Endothelial cell of umbilical vein (primary cell): ENCODE results near the gene PGAM4. TPM values are rescaled to one million over a fixed set of nuclear protein-coding genes. Genes with fewer than 3 reads are reported as not detected.

ENCODE experiments used
- BruUV-seq: library from RNA; stranded (reverse); fragments of 400-500 nt; replicated peaks from 2 replicates; lab custom pipeline; 2021; lab: Mats Ljungman, UMichigan
- CTCF ChIA-PET: fragments of 300-600, 350-600 bp; sonication (Branson Sonifier 250); formaldehyde crosslinking; loops from one replicate; lab custom pipeline; 2021; ENCODE audit warnings: antibody characterized with exemption, inconsistent platforms; lab: Charles Lee
- POLR2A ChIA-PET: fragments of 300-600, 350-600 bp; sonication (Branson Sonifier 250); formaldehyde crosslinking; loops from one replicate; lab custom pipeline; 2021; ENCODE audit warnings: antibody characterized with exemption, inconsistent platforms; lab: Charles Lee
- DNase-seq: peaks from one replicate; pipeline ENCODE4 v3.0.0-alpha.2; 2011; ENCODE audit warnings: low read depth, low spot score
- FAIRE-seq: peaks from 2 replicates; lab custom pipeline; 2011; peaks lifted over from hg19 to GRCh38; lab: Jason Lieb, UNC
- H2AFZ ChIP-seq: 2 replicates; pipeline ENCODE4 v1.6.0; 2012; ENCODE audit warnings: low read depth, low read length, control low read depth, inconsistent platforms
- H3K27ac ChIP-seq: 2 replicates; pipeline ENCODE4 v1.5.1; 2011; ENCODE audit warnings: low read depth, mild to moderate bottlenecking, control low read depth, low read length, moderate library complexity; ENCODE audit not compliant: insufficient read depth
- H3K27me3 ChIP-seq, 2 experiments: 2 replicates each; pipeline versions ENCODE4 v1.6.0 to v1.6.1; 2011; ENCODE audit warnings: low read length in 2 of 2, mixed read lengths in 1 of 2; ENCODE audit not compliant: control insufficient read depth in 2 of 2, insufficient read depth in 2 of 2
- H3K36me3 ChIP-seq, 2 experiments: 2 replicates in 1 of 2; 3 replicates in 1 of 2; pipeline ENCODE4 v1.5.1; 2011; ENCODE audit warnings: low read length in 2 of 2, mild to moderate bottlenecking in 1 of 2, moderate library complexity in 1 of 2; ENCODE audit not compliant: control insufficient read depth in 2 of 2, insufficient read depth in 2 of 2; ENCODE audit errors: extremely low read depth in 1 of 2
- H3K4me1 ChIP-seq: 3 replicates; pipeline ENCODE4 v1.5.1; 2011; ENCODE audit warnings: mild to moderate bottlenecking, low read length; ENCODE audit not compliant: control insufficient read depth, insufficient read depth; ENCODE audit errors: extremely low read depth
- H3K4me2 ChIP-seq: 2 replicates; pipeline ENCODE4 v1.6.1; 2011; ENCODE audit warnings: low read length, control low read depth, mixed read lengths; ENCODE audit not compliant: insufficient read depth
- H3K4me3 ChIP-seq, 3 experiments: fragments of 200-600 bp in 1 of 3; sonication (generic), shearing (Covaris generic) in 1 of 3; replicated peaks in 1 of 3; 2 replicates each; pipeline ENCODE4 v1.5.1; 2011 to 2016; ENCODE audit warnings: control low read depth in 3 of 3, low read length in 3 of 3, mild to moderate bottlenecking in 2 of 3, inconsistent platforms in 1 of 3, low read depth in 1 of 3, moderate library complexity in 1 of 3; ENCODE audit not compliant: insufficient read depth in 1 of 3
- H3K79me2 ChIP-seq: 2 replicates; pipeline ENCODE4 v1.6.0; 2012; ENCODE audit warnings: low read length, inconsistent platforms; ENCODE audit not compliant: control insufficient read depth, insufficient read depth
- H3K9ac ChIP-seq: replicated peaks from 2 replicates; pipeline ENCODE3; 2011; ENCODE audit warnings: low read length, control low read depth; ENCODE audit not compliant: insufficient read depth; ENCODE audit errors: extremely low read depth
- H3K9me1 ChIP-seq: replicated peaks from 3 replicates; pipeline ENCODE4 v1.6.0; 2011; ENCODE audit warnings: mild to moderate bottlenecking, low read length; ENCODE audit not compliant: control insufficient read depth, insufficient read depth; ENCODE audit errors: extremely low read depth
- H3K9me3 ChIP-seq: replicated peaks from 2 replicates; pipeline ENCODE4 v1.5.1; 2012; ENCODE audit warnings: low read length, inconsistent platforms; ENCODE audit not compliant: control insufficient read depth, insufficient read depth
- H4K20me1 ChIP-seq: replicated peaks from 2 replicates; pipeline ENCODE3; 2011; ENCODE audit warnings: mild to moderate bottlenecking, low read length; ENCODE audit not compliant: control insufficient read depth, insufficient read depth; ENCODE audit errors: extremely low read depth
- EZH2 ChIP-seq: IDR thresholded peaks from 2 replicates; pipeline ENCODE4 v1.6.1; 2012; ENCODE audit warnings: borderline replicate concordance, low read depth, mild to moderate bottlenecking, moderate library complexity, low read length, inconsistent platforms; ENCODE audit not compliant: severe bottlenecking
- FOS ChIP-seq: IDR thresholded peaks from 2 replicates; pipeline ENCODE4 v1.6.1; 2011; ENCODE audit warnings: mild to moderate bottlenecking, low read length, moderate library complexity, borderline replicate concordance; ENCODE audit not compliant: insufficient read depth
- GATA2 ChIP-seq: IDR thresholded peaks from 2 replicates; pipeline ENCODE4 v1.7.0; 2011; ENCODE audit warnings: low read depth, mild to moderate bottlenecking, moderate library complexity, mixed read lengths, low read length; ENCODE audit not compliant: insufficient read length, insufficient read depth
- JUN ChIP-seq: IDR thresholded peaks from 2 replicates; pipeline ENCODE4 v1.6.1; 2011; ENCODE audit warnings: borderline replicate concordance, low read depth; ENCODE audit not compliant: insufficient read length, insufficient read depth
- MYC ChIP-seq: IDR thresholded peaks from one replicate; pipeline ENCODE4 v1.6.1; 2011; ENCODE audit warnings: mild to moderate bottlenecking, low read depth, low read length
- POLR2A ChIP-seq: IDR thresholded peaks from 2 replicates; pipeline ENCODE4 v1.6.1; 2012; ENCODE audit warnings: low read depth, mild to moderate bottlenecking, control low read depth, low read length
- POLR2AphosphoS5 ChIP-seq: IDR thresholded peaks from 2 replicates; pipeline ENCODE4 v1.6.1; 2012; ENCODE audit warnings: low read depth, mild to moderate bottlenecking, control low read depth, low read length, moderate library complexity; ENCODE audit not compliant: insufficient read depth
- dilution Hi-C: fragments of 300-500 bp; cut with MboI; formaldehyde crosslinking; loops from one replicate; pipeline ENCODE4 v1.15.0; 2019; ENCODE audit warnings: low sequenced_read_pairs; ENCODE audit not compliant: extremely low pct_ligation_motif_present
- intact Hi-C: fragments of 100-400 bp; cut with micrococcal nuclease; formaldehyde crosslinking; loops from one replicate; pipeline ENCODE4 v1.10.0; 2022
- polyA plus RNA-seq, 4 experiments: library from polyadenylated mRNA; depleted of rRNA in 3 of 4; stranded (reverse) in 3 of 4; unstranded in 1 of 4; fragments of >200 nt; gene quantifications; 2 replicates each; pipeline versions ENCODE4 v1.2.1 to v1.2.3, GENCODE V29; 2011 to 2012; ENCODE audit warnings: missing spikeins in 1 of 4
- total RNA-seq: library from RNA; stranded (reverse); gene quantifications from 2 replicates; pipeline ENCODE4 v1.2.3, GENCODE V29; 2021
- TF ChIP-seq, protein P1 (sequence below), 2 donors: IDR thresholded peaks; 1 replicate in 1 of 2; 2 replicates in 1 of 2; pipeline ENCODE4 v1.5.1; 2011; ENCODE audit warnings: low read length in 2 of 2, mild to moderate bottlenecking in 2 of 2, moderate library complexity in 2 of 2, control low read depth in 1 of 2, inconsistent platforms in 1 of 2, low read depth in 1 of 2; ENCODE audit not compliant: insufficient read depth in 1 of 2; ENCODE audit errors: extremely low read depth in 1 of 2
- TF ChIP-seq, protein P2 (sequence below): IDR thresholded peaks from 2 replicates; pipeline ENCODE4 v1.6.1; 2011; ENCODE audit not compliant: insufficient read depth, insufficient read length

The PGAM4 gene
- total and polyA plus RNA-seq, 2 donors (not counting 3 experiments of a cell fraction or from before 2014, with no cell fraction given) = 0.12 TPM; not detected in 1

DNA sequence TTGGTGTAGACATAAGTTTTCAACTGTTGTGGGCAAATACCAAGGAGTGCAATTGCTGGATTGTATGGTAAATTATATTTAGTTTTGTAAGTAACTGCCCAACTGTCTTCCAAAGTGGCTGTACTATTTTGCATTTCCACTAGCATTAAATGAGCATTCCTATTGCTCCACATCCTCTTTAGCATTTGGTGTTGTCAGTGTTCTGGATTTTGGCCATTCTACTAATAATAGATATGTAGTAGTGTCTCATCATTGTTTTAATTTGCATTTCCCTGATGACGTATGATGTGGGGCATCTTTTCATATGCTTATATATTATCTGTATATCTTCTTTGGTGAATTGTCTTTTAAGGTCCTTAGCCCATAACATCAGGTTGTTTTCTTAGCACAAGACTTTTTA is 17.3 kb downstream of the PGAM4 start:
- intact Hi-C loops = no loop called here
- Histone ChIP-seq H3K9me3 (no peaks in the 10 kb centered on the region), H3K27ac (no peak overlapping the region), H3K9me1 (no peaks in the 10 kb centered on the region), H3K79me2 (no peaks in the 10 kb centered on the region), H2AFZ (no peak overlapping the region), H3K27me3 (no peaks in the 10 kb centered on the region), H4K20me1 (no peaks in the 10 kb centered on the region), H3K4me3 (no peak overlapping the region), H3K9ac (no peak overlapping the region), H3K4me1 (peaks cover 5% of the 10 kb centered on the region), H3K4me2 (no peak overlapping the region), H3K36me3 (no peaks in the 10 kb centered on the region)
- BruUV-seq = no TSS peak
- FAIRE-seq = no peak
- dilution Hi-C loops = no loop called here
- CTCF ChIA-PET = no interaction called here
- POLR2A ChIA-PET = no interaction called here
- TF ChIP-seq POLR2A (no peak), FOS (no peak), GATA2 (no peak), POLR2AphosphoS5 (no peak), MYC (no peak), EZH2 (no peak), JUN (no peak)
- TF ChIP-seq, protein P1, sequence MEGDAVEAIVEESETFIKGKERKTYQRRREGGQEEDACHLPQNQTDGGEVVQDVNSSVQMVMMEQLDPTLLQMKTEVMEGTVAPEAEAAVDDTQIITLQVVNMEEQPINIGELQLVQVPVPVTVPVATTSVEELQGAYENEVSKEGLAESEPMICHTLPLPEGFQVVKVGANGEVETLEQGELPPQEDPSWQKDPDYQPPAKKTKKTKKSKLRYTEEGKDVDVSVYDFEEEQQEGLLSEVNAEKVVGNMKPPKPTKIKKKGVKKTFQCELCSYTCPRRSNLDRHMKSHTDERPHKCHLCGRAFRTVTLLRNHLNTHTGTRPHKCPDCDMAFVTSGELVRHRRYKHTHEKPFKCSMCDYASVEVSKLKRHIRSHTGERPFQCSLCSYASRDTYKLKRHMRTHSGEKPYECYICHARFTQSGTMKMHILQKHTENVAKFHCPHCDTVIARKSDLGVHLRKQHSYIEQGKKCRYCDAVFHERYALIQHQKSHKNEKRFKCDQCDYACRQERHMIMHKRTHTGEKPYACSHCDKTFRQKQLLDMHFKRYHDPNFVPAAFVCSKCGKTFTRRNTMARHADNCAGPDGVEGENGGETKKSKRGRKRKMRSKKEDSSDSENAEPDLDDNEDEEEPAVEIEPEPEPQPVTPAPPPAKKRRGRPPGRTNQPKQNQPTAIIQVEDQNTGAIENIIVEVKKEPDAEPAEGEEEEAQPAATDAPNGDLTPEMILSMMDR (IDR thresholded peaks at IDR 0.05; ENCODE audit: extremely low read depth in 1 of 2, insufficient read depth in 1 of 2, low read depth in 1 of 2, low read length in 2 of 2) = no peak
- TF ChIP-seq, protein P2, sequence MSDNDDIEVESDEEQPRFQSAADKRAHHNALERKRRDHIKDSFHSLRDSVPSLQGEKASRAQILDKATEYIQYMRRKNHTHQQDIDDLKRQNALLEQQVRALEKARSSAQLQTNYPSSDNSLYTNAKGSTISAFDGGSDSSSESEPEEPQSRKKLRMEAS = no peak
- DNase-seq = no peak
